Colon (tissue), 2 donors: ENCODE results near the gene SELPLG.
"Not testable (repeated sequence)": the region's sequence is repeated elsewhere in the genome, so short reads cannot be mapped to it uniquely, and the experiment has no call there.

ENCODE experiments used
- FAIRE-seq: peaks from 2 replicates; lab custom pipeline; 2012; peaks lifted over from hg19 to GRCh38; lab: Jason Lieb, UNC
- donor health status: control.
- donor health status: control.

Gene SELPLG

DNA sequence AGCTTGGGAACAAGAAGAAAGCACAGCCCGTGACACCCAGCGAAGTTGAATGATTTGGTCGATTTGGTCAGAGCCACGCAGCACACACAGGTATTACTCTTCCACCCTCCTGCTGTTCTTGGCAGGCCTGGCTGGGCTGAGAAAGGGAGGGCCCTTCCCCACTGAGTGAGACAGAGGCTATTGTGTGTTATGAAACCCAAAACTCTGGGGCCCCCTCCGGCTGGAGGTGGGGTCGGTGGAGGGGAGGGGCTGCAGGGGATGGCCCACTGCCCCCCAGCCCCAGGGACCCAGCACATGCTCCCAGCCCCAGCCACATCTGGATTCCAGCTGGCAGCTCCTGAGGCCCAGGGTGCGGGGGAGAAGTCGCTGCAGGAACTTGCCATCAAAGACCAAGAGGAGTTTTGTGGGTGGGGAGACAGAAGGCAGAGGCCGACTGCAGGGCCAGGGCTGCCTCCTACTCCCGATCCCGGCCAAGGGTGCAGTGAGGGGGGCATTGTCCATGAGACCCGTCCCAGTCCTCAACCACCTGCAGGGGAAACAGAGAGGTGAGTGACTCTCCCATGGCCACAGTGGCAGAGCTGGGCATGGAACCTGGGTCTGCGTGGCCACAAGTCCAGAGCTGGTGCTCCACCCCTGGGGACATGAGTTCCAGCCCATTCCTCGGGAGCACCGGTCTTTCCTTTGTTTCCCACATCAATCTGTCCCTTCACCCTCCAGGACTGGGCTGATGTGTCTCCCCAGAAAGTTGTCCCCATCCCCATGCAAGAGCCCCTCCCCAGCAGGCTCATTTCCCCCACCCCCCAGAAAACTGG, 44.5 kb downstream of the SELPLG start:
- no peak for FAIRE-seq

DNA sequence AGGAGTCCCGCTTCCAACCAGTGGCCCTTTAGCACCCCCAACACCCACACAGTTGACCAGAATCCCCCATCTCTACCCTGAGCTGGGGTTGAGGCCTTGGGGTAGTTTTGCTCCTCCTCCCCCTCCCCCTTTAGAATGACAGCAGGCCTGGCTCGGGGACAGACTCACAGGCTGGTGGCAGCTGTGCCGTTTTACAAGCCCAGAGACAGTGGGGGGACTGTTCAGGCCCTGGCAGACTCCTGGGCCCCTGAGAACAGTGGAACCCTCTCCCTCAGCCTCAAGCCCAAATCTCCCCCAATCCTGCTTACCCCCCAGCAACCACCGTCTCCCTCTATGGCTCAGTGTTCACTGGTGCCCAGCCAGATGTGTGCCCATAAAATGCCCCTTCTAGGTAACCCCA, 45.9 kb downstream of the SELPLG start:
- no peak for FAIRE-seq

GRCh38 chr12:108586306-108586705, 47.4 kb downstream of the SELPLG start:
- no peak for FAIRE-seq

DNA sequence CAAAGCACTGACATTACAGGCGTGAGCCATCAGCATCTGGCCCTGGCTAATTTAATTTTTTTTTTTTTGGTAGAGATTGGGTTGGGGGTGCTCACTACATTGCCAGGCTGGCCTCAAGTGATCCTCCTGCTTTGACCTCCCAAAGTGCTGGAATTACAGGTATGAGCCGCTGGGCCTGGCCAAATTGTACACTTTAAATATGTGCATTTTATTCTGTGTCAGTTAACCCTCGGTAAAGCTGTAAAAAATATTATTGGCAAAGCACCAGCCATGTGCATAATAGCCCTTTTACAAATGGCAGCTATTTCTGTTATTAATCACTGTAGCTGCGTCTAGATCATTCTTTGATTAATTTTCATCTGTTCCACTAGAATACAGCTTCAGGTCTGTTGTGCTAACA, 47.8 kb downstream of the SELPLG start:
- FAIRE-seq, result no peak

GRCh38 chr12:108584456-108585065, 49.1 kb downstream of the SELPLG start:
- no peak for FAIRE-seq

DNA sequence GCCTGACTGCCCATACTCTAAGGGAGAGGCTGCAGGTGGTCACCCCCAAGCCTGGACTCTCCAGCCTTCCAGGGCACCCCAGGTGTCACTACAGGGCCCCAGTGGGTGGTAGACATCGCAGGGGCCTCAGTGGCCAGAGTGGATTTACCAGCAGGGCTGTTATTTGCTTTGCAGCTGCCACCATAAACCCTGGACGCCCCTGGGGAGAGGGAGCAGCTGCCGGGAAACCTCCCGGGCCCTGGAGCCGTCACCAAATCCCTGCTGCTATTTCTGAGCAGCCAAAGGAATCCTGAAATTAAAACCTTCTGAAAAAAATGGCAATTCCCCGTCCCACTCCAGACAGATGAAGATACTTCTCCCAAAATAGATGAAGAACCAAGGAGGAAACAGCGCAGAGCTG, 49.7 kb downstream of the SELPLG start:
- FAIRE-seq, result no peak

DNA sequence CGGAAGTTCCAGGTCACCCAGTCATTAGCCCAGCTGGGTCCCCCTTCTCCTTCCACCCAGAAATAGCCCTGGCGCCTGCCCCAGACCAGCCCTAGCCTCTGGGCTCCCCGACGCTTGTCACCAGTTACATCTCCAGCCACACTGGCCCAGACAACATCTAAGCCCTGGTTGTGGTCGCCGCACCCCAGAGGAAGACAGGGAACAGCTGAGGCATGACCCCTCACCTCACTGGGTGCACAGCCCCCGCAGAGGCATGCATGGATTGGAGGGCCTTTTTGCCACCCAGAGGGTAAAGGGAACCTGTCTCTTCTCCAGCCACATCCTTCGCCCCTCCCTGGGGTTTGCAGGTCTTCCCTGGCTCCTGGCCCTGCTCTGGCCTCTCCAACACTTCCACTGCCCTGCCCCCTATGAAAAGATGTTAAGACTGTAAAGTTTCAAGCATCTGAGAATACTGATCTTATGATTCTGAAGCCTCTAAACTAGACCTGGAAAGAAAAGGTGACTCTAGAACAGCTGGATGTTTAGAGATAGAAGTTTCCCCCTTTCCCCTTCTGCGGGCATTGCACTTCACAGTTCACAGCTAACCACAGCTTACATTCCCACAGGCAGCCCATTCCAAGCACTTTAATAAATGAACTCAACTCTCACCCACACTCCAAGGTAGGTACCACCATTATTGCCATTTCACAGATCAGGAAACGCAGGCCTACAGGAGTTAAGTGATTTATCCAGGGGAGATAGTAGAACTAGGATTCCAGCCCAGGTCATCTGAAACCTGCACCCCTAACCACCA, 50.5 kb downstream of the SELPLG start:
- FAIRE-seq, result no peak

DNA sequence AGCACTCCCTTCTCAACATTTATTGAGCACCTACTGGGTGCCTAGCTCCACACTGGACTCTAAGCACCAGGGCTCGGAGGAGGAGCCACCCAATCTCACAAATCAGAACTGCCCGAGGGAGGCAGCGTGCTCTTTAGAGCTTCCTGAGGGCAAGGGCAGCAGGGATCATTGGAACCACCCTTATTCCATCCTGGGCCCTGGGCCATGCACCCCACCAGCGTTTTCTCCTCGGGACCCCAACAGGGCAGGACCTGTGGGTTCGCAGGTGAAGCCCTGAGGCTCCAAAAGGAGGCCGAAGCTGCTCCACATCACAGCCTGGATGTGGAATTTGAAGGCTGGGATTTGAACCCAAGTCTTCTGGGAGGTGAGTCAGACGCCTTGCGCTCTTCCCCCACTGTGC, 51.2 kb downstream of the SELPLG start:
- no peak for FAIRE-seq

GRCh38 chr12:108581311-108582227, 52.1 kb downstream of the SELPLG start:
- no peak for FAIRE-seq

DNA sequence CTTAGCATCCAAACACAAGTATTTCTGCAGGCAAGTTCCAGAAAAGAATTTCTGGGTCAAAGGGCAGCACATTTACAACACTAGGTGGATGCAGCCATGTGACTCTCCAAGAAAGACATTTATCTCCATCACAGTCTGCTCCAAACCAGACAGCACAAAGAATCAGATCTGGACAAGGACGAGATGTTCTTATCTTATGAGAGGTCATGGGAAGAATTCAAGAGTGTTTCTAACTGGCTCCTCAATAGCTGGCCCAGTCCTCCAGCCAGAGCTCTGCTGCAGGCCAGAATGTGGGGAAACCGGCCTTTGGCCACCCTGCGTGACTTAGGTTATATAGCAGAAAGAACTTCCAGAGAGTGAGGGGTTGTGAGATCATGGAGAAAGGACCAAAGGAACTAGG, 53.2 kb downstream of the SELPLG start:
- no peak for FAIRE-seq

GRCh38 chr12:108578813-108579212, 54.9 kb downstream of the SELPLG start:
- no peak for FAIRE-seq

DNA sequence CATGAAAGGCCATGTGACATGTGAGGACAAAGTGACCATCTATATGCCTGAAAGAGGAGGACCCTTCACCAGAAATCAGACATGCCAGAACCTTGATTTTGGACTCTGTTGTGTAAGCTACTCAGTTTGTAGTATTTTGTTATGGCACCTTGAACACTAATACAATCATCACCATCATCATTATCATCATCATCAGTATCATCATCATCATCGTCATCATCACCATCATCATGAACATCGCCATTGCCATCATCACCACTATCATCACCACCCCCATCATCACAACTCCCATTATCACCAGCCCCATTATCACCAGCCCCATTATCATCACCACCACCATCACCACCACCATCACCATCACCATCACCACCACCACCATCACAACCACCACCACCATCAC, 55.4 kb downstream of the SELPLG start:
- FAIRE-seq, result no peak

- no peak for FAIRE-seq
Observed at GRCh38 chr12:108577458-108577857, 56.2 kb downstream of the SELPLG start.

DNA sequence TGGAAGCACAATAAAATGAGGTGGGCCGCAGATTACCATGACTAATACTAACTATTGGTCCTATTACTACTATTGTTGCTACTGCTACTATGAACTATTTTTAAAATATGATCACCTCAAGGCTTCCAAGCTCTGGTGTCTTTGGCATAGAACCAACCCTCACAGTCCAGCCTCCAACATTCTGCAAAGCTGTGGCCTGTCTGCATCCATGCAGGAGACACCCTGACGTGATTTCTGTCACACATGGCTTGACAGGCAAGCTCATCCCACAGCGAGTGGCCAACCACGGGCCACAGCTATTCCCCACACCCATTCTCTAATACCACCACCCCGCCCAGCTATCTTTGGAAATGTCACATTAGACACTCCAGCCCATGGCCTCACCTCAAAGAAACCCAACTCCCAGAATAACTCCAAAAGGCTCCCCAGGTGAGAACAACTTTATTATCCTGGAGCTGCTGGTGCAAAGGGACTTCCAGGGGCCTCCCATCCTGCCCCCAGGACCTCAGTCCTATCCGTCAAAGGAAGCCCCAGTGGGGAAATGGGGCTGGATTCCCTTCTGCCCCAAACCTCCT, 56.9 kb downstream of the SELPLG start:
- FAIRE-seq, result no peak

- no peak for FAIRE-seq
Observed at GRCh38 chr12:108575199-108575912, 58.3 kb downstream of the SELPLG start.

- not testable (repeated sequence) for FAIRE-seq
Observed at GRCh38 chr12:108574276-108574675, 59.4 kb downstream of the SELPLG start.

DNA sequence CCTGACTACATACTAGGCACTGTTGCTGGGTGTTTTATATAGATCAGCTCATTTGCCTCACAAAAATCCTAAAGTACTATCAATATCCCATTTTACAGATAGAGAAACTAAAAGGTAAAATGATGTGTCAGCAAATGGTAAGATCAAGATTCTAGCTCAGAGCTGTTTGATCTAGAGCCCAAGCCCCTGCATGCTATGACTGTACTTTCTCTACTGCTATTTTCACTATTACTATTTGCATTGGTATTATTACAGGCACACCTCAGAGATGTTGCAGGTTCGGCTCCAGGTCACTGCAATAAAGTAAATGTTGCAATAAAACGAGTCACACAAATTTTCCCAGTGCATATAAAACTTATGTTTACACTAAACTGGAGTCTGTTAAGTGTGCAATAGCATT, 60.4 kb downstream of the SELPLG start:
- FAIRE-seq, result no peak

- FAIRE-seq, result no peak
Observed at GRCh38 chr12:108572166-108572790, 61.4 kb downstream of the SELPLG start.
